ENCODE data around the gene HNRNPD. TPM values are rescaled to one million over a fixed set of nuclear protein-coding genes. Genes with fewer than 3 reads are reported as not detected.
A peak's percentile ranks its signal among the peaks of the same experiment; 100 is the strongest.

Gene HNRNPD
- total and polyA plus RNA-seq, 10 of the 15 experiments (the other 5 are each of a cell fraction or from before 2014, with no cell fraction given) = 76.6 to 882 (median 265) TPM

DNA sequence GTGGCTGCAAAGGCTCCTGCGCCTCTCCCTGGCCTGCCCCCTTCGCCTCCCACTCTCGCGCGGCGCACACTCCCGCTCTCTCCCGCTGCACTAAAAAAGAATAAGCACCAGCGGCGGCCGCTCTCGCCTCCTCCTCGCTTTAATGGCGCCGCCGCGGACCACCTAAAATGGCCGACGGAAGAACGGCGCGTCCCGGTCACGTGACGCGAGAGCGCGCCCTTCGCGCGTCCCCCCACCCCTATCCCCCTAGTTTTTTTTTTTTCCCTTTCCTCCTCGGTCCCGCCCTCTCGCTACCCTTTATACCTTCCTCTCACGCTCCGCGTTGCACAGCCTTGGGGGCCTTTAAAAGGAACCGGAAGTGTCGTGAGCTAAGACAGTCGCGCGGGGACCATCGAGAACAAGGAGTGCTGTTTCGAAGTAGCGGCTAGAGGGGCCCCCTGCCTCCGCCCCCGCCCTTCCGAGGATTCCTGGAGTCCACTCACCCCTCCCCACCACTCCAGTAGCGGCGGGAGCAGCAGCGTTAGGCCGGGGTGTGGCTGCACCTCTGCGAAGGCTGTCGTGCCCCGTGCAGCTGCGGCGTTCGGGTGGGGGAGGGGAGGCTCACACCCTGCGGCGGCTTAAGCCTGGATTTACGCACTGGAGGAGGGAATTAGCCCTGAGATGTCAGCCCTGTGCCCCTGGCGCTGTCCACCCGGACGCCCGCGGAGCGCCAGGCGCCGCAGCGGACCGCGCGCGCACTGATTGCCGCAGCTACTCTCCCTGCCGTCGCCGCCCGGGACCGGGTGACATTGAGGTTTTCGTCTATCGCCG, at the start of gene HNRNPD (continued):
- TF ChIP-seq, protein P1, sequence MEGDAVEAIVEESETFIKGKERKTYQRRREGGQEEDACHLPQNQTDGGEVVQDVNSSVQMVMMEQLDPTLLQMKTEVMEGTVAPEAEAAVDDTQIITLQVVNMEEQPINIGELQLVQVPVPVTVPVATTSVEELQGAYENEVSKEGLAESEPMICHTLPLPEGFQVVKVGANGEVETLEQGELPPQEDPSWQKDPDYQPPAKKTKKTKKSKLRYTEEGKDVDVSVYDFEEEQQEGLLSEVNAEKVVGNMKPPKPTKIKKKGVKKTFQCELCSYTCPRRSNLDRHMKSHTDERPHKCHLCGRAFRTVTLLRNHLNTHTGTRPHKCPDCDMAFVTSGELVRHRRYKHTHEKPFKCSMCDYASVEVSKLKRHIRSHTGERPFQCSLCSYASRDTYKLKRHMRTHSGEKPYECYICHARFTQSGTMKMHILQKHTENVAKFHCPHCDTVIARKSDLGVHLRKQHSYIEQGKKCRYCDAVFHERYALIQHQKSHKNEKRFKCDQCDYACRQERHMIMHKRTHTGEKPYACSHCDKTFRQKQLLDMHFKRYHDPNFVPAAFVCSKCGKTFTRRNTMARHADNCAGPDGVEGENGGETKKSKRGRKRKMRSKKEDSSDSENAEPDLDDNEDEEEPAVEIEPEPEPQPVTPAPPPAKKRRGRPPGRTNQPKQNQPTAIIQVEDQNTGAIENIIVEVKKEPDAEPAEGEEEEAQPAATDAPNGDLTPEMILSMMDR (IDR thresholded peaks at IDR 0.05 in 2 of 3, conservative IDR thresholded peaks at IDR 0.05 in 1 of 3; ENCODE audit: control insufficient read depth in 2 of 3, extremely low read depth in 1 of 3, insufficient read depth in 1 of 3, low read depth in 3 of 3, low read length in 3 of 3) = no peak
- TF ChIP-seq, protein P2, sequence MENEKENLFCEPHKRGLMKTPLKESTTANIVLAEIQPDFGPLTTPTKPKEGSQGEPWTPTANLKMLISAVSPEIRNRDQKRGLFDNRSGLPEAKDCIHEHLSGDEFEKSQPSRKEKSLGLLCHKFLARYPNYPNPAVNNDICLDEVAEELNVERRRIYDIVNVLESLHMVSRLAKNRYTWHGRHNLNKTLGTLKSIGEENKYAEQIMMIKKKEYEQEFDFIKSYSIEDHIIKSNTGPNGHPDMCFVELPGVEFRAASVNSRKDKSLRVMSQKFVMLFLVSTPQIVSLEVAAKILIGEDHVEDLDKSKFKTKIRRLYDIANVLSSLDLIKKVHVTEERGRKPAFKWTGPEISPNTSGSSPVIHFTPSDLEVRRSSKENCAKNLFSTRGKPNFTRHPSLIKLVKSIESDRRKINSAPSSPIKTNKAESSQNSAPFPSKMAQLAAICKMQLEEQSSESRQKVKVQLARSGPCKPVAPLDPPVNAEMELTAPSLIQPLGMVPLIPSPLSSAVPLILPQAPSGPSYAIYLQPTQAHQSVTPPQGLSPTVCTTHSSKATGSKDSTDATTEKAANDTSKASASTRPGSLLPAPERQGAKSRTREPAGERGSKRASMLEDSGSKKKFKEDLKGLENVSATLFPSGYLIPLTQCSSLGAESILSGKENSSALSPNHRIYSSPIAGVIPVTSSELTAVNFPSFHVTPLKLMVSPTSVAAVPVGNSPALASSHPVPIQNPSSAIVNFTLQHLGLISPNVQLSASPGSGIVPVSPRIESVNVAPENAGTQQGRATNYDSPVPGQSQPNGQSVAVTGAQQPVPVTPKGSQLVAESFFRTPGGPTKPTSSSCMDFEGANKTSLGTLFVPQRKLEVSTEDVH (IDR thresholded peaks at IDR 0.05; ENCODE audit: low read depth, partially characterized antibody) = peak; percentile 78
- TF ChIP-seq EZH2 (IDR thresholded peaks at IDR 0.05; ENCODE audit: borderline replicate concordance, control insufficient read depth, low read depth, low read length) (no peak), ATF7 (IDR thresholded peaks at IDR 0.05; ENCODE audit: low read depth) (peak; percentile 81), FOXK2 (IDR thresholded peaks at IDR 0.05) (no peak), MTA2 (IDR thresholded peaks at IDR 0.05; ENCODE audit: low read depth) (no peak), BCL3 (IDR thresholded peaks at IDR 0.05; ENCODE audit: borderline replicate concordance, insufficient read depth, low read depth, low read length, poor library complexity, severe bottlenecking) (no peak), KAT2A (conservative IDR thresholded peaks at IDR 0.05; ENCODE audit: control insufficient read depth, low read depth, low read length) (no peak), RAD21 (IDR thresholded peaks at IDR 0.05; ENCODE audit: insufficient read depth, low read depth, low read length) (0 out of 2 replicates have a peak, but pooled peaks have one; percentile 1), POLR2AphosphoS2 (IDR thresholded peaks at IDR 0.05; ENCODE audit: low read depth, low read length) (peak; percentile 67; the same call in 1 of the 2 replicates), BMI1 (IDR thresholded peaks at IDR 0.05; ENCODE audit: borderline replicate concordance) (no peak), IKZF1 (conservative IDR thresholded peaks at IDR 0.05) (peak; percentile 97), ESRRA (IDR thresholded peaks at IDR 0.05; ENCODE audit: low read length) (peak; percentile 81; the same call in 1 of the 2 replicates), MEF2B (IDR thresholded peaks at IDR 0.05; ENCODE audit: partially characterized antibody, poor library complexity, severe bottlenecking) (peak; percentile 60), DPF2 (IDR thresholded peaks at IDR 0.05) (peak; percentile 54)
- TF ChIP-seq, protein P3, sequence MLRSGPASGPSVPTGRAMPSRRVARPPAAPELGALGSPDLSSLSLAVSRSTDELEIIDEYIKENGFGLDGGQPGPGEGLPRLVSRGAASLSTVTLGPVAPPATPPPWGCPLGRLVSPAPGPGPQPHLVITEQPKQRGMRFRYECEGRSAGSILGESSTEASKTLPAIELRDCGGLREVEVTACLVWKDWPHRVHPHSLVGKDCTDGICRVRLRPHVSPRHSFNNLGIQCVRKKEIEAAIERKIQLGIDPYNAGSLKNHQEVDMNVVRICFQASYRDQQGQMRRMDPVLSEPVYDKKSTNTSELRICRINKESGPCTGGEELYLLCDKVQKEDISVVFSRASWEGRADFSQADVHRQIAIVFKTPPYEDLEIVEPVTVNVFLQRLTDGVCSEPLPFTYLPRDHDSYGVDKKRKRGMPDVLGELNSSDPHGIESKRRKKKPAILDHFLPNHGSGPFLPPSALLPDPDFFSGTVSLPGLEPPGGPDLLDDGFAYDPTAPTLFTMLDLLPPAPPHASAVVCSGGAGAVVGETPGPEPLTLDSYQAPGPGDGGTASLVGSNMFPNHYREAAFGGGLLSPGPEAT (IDR thresholded peaks at IDR 0.05; ENCODE audit: low read depth) = peak; percentile 94
- TF ChIP-seq, protein P4, sequence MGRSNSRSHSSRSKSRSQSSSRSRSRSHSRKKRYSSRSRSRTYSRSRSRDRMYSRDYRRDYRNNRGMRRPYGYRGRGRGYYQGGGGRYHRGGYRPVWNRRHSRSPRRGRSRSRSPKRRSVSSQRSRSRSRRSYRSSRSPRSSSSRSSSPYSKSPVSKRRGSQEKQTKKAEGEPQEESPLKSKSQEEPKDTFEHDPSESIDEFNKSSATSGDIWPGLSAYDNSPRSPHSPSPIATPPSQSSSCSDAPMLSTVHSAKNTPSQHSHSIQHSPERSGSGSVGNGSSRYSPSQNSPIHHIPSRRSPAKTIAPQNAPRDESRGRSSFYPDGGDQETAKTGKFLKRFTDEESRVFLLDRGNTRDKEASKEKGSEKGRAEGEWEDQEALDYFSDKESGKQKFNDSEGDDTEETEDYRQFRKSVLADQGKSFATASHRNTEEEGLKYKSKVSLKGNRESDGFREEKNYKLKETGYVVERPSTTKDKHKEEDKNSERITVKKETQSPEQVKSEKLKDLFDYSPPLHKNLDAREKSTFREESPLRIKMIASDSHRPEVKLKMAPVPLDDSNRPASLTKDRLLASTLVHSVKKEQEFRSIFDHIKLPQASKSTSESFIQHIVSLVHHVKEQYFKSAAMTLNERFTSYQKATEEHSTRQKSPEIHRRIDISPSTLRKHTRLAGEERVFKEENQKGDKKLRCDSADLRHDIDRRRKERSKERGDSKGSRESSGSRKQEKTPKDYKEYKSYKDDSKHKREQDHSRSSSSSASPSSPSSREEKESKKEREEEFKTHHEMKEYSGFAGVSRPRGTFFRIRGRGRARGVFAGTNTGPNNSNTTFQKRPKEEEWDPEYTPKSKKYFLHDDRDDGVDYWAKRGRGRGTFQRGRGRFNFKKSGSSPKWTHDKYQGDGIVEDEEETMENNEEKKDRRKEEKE (IDR thresholded peaks at IDR 0.05) = no peak; the same call in 1 of the 2 replicates
